H1 (cell line): ENCODE measurements around the gene ASPA.

Experiments
- CBX5 ChIP-seq: fragments of 300-800, 300-1000 bp; sonication (generic); IDR thresholded peaks from 2 replicates; pipeline ENCODE4 v1.7.1; 2016; ENCODE audit warnings: antibody characterized with exemption, low read length, low read depth
- CREB1 ChIP-seq: IDR thresholded peaks from 2 replicates; pipeline ENCODE4 v1.6.1; 2012; ENCODE audit warnings: inconsistent platforms
- EZH2 ChIP-seq: fragments of 200-600 bp; sonication (generic); IDR thresholded peaks from 2 replicates; pipeline ENCODE4 v1.7.1; 2012; ENCODE audit warnings: low read depth, mild to moderate bottlenecking, moderate library complexity, low read length, inconsistent platforms; ENCODE audit not compliant: severe bottlenecking
- HDAC2 ChIP-seq, 2 experiments: fragments of 300-600 bp in 1 of 2; sonication (generic) in 1 of 2; IDR thresholded peaks; 2 replicates each; pipeline ENCODE4 v1.6.1; 2011 to 2012; ENCODE audit warnings: low read depth in 2 of 2, low read length in 2 of 2, mild to moderate bottlenecking in 2 of 2, moderate library complexity in 2 of 2, borderline replicate concordance in 1 of 2, inconsistent platforms in 1 of 2
- NRF1 ChIP-seq: IDR thresholded peaks from 2 replicates; pipeline ENCODE4 v1.6.1; 2011; ENCODE audit warnings: mild to moderate bottlenecking, low read depth, low read length, improper control_type of control experiment
- POLR2A ChIP-seq, 2 experiments: IDR thresholded peaks; 1 replicate in 1 of 2; 2 replicates in 1 of 2; pipeline ENCODE4 v1.6.1; 2011; ENCODE audit warnings: low read depth in 2 of 2, low read length in 2 of 2, mild to moderate bottlenecking in 2 of 2; ENCODE audit errors: control extremely low read depth in 1 of 2
- POLR2AphosphoS5 ChIP-seq: IDR thresholded peaks from 2 replicates; pipeline ENCODE4 v1.6.1; 2011; ENCODE audit warnings: low read depth, low read length
- TEAD4 ChIP-seq: IDR thresholded peaks from 2 replicates; pipeline ENCODE4 v1.6.1; 2012; ENCODE audit warnings: low read depth, low read length, inconsistent platforms, mixed read lengths
- YY1 ChIP-seq: IDR thresholded peaks from 2 replicates; pipeline ENCODE4 v1.6.1; 2011; ENCODE audit warnings: low read depth, mild to moderate bottlenecking, low read length
- TF ChIP-seq, protein P1 (sequence below), 3 experiments: IDR thresholded peaks; 1 replicate in 2 of 3; 2 replicates in 1 of 3; pipeline versions ENCODE4 v1.5.1 to v1.6.1; 2011; ENCODE audit warnings: low read length in 3 of 3, mild to moderate bottlenecking in 3 of 3, inconsistent platforms in 2 of 3, low read depth in 1 of 3, moderate library complexity in 1 of 3; ENCODE audit not compliant: insufficient read depth in 1 of 3; ENCODE audit errors: control extremely low read depth in 1 of 3
- TF ChIP-seq, protein P2 (sequence below): IDR thresholded peaks from 2 replicates; pipeline ENCODE4 v1.6.1; 2012; ENCODE audit warnings: low read length, inconsistent platforms

GRCh38 chr17:3526491-3526890 is 50.7 kb downstream of the ASPA start:
- TF ChIP-seq, protein P1, sequence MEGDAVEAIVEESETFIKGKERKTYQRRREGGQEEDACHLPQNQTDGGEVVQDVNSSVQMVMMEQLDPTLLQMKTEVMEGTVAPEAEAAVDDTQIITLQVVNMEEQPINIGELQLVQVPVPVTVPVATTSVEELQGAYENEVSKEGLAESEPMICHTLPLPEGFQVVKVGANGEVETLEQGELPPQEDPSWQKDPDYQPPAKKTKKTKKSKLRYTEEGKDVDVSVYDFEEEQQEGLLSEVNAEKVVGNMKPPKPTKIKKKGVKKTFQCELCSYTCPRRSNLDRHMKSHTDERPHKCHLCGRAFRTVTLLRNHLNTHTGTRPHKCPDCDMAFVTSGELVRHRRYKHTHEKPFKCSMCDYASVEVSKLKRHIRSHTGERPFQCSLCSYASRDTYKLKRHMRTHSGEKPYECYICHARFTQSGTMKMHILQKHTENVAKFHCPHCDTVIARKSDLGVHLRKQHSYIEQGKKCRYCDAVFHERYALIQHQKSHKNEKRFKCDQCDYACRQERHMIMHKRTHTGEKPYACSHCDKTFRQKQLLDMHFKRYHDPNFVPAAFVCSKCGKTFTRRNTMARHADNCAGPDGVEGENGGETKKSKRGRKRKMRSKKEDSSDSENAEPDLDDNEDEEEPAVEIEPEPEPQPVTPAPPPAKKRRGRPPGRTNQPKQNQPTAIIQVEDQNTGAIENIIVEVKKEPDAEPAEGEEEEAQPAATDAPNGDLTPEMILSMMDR (IDR thresholded peaks at IDR 0.05; ENCODE audit: control extremely low read depth in 1 of 3, insufficient read depth in 1 of 3, low read depth in 1 of 3, low read length in 3 of 3): no peak
- no peak for TF ChIP-seq POLR2AphosphoS5
- TF ChIP-seq EZH2: no peak
- no peak for TF ChIP-seq CREB1
- TF ChIP-seq, protein P2, sequence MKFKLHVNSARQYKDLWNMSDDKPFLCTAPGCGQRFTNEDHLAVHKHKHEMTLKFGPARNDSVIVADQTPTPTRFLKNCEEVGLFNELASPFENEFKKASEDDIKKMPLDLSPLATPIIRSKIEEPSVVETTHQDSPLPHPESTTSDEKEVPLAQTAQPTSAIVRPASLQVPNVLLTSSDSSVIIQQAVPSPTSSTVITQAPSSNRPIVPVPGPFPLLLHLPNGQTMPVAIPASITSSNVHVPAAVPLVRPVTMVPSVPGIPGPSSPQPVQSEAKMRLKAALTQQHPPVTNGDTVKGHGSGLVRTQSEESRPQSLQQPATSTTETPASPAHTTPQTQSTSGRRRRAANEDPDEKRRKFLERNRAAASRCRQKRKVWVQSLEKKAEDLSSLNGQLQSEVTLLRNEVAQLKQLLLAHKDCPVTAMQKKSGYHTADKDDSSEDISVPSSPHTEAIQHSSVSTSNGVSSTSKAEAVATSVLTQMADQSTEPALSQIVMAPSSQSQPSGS: no peak
- TF ChIP-seq NRF1: no peak
- no peak for TF ChIP-seq POLR2A (IDR thresholded peaks at IDR 0.05; ENCODE audit: control extremely low read depth in 1 of 2, low read depth in 2 of 2, low read length in 2 of 2)
- TF ChIP-seq TEAD4: no peak
- no peak for TF ChIP-seq YY1
- TF ChIP-seq CBX5: no peak
- TF ChIP-seq HDAC2 (IDR thresholded peaks at IDR 0.05; ENCODE audit: borderline replicate concordance in 1 of 2, low read depth in 2 of 2, low read length in 2 of 2): no peak
